GM19025 (cell line): ENCODE measurements around the gene FAM83F.
"Not testable (repeated sequence)": the region's sequence is repeated elsewhere in the genome, so short reads cannot be mapped to it uniquely, and the experiment has no call there.

Experiments
- ATAC-seq: cut with Tn5 transposase; IDR thresholded peaks from one replicate; pipeline ENCODE4 v1.9.1; 2021; ENCODE audit warnings: mild to moderate bottlenecking, low read depth, moderate library complexity; ENCODE audit not compliant: unreplicated experiment

The FAM83F gene

DNA sequence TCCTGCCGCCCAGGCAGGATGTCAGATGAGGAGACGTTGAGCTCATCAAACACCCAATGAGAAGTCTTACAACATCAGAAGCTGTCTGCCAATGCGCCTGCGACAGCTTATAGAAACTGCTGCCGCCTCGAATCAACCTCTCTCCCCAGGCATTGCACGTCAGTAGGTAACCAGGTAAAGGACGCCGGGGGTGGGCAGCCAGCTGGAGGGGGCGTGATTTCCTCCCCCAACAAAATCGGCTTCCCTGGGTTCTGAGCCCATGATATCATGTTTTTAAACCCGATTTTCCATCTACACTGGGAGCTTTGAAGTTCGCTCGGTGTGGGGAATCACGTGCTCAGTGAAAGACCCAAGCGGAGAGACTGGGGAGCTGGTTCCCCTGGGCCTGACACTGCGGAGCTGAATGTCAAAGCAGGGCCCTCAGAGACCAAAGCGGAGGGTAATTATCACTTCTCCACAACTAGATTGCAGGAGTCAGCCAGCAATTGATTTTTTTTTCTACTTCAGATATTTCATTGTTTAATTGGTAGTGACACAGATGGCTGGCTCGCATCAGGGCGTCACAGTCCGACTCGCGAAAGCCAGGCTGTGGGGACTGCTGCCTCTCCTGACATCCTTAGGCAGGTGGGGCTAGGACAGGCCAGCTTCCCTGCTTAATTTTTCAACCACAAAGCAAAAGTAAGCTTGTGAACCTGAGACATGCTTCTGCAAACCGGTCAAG is 15.4 kb downstream of the FAM83F start:
- ATAC-seq = no peak

DNA sequence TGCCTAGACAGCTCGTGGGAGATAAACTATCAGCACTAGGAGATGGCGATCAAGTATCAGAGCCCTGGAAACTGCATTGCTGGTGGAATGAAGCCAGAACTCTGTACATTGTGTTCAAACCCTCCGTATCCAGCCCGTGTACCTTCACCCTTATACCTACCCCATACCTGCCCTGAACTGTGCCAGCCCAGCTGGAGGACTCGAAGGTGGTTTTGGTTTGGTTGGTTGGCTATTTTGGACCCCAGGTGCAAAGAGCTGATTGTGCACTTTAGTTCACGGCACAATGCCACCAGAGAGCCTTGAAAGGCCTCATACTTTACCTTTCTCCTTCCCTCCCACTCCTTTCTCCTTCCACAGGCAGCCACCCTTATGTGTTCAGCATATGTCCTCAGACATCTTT is 16.0 kb downstream of the FAM83F start:
- no peak for ATAC-seq

- no peak for ATAC-seq
Observed at GRCh38 chr22:40014667-40015248, 20.0 kb downstream of the FAM83F start.

DNA sequence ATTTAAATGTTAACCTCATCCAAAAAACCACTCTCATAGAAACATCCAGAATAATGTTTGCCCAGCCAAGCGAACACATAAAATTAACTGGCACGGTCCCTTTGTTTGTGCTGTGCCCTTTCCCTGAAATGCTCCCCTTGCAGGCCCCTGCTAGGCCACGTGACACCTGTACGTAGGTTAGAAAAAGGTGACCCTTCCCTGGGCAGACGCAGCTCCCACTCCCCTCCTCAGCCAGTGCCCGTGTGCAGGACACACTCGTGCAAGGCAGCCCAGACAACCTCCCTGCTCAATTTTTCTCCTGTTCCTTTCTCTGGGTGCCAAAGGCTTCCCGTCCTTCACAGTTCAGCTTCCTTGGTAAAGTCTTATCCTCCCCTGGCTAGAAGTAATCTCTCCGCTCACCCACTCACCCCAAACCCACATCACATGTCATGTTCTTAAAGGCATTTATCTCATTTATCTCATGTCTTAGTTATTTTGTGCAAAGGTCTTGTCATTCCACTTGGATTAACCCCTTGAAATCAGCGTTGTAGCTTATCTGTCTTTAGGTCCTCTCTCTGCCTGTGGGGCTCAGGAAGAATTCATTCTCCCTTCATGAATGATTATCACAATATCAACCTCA is 20.7 kb downstream of the FAM83F start:
- ATAC-seq = no peak

DNA sequence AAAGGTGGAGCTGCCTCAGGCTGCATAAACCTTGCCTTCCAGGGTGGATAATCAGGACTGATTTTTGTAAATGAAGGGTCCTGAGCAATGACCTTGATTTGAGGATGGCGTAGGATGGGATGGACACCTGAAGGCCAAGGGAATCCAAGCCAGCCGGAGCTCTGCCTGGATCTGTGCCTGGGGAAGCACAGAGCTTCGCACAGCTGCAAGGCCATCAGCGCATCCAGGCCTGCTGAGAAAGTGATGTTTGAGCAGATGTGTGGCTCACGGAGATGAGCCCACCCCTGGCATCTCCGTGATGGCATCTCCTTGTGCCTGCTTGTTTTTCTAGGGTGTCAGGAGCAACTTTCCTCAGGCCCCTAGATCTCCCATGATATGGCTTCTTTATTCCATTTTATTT is 23.3 kb downstream of the FAM83F start:
- ATAC-seq = no peak

GRCh38 chr22:40019100-40019499 is 24.3 kb downstream of the FAM83F start:
- no peak for ATAC-seq

DNA sequence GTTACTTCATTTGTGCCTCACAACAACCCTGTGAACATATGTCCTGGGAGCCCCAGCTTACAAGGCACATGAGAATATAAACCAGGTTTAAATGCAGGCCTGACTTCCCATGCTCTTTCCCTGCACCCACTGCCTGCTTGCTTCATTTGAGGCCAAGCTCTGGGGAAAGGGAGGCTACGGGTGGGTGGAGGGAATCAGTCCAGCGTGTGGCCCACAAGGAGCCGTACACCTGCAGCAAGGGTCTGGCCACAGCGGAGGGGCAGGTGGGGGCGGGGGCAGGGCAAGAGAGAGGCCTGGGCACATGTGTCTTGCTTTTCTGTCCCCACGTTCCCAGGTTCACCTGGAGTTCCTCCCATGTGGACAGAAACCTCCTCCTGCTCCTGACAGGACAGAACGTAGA is 26.2 kb downstream of the FAM83F start:
- ATAC-seq = no peak

DNA sequence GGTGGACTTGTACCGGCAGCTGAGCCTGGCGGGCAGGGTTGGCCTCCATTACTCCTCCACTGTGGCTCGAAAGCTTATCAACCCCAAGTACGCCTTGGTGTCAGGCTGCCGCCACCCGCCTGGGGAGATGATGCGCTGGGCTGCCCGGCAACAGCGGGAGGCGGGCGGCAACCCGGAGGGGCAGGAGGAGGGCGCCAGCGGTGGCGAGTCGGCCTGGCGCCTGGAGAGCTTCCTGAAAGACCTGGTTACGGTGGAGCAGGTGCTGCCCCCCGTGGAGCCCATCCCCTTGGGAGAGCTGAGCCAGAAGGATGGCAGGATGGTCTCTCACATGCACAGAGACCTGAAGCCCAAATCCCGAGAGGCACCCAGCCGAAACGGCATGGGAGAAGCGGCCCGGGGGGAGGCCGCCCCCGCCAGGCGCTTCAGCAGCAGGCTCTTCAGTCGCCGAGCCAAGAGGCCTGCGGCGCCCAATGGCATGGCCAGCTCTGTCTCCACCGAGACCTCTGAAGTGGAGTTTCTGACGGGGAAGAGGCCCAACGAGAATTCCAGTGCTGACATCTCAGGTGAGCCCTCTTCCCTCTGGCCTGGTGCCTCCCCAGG is 26.7 kb downstream of the FAM83F start:
- ATAC-seq = no peak

- ATAC-seq = no peak
Observed at GRCh38 chr22:40022536-40023240, 27.9 kb downstream of the FAM83F start.

DNA sequence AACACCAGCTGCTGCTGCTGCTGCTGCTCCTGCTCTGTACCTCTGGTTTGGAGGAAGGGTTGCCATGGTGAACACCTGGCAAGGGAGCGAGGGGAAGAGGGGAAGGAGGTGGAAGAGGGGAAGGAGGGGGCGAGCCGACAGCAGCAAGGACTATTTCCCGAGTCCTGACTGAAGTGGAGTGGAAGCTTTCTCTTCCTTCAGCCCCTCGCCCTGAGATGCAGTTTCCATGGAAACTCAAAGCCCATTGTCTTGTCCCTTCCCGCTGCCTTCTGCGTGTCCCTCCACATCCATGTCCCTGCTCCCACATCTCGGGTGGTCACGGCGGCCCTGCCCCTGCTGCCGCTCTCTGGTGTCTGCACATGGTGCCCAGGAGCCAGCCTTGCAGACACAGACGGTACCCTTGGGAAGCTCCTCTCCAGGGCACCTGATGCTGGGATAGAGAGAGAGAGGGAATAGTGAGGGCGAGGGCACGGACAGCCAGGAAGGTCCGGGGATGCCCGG is 28.6 kb downstream of the FAM83F start:
- ATAC-seq = no peak

- ATAC-seq = no peak
Observed at GRCh38 chr22:40024201-40025061, 29.7 kb downstream of the FAM83F start.

GRCh38 chr22:40025062-40025379 is 30.3 kb downstream of the FAM83F start:
- not testable (repeated sequence) for ATAC-seq

DNA sequence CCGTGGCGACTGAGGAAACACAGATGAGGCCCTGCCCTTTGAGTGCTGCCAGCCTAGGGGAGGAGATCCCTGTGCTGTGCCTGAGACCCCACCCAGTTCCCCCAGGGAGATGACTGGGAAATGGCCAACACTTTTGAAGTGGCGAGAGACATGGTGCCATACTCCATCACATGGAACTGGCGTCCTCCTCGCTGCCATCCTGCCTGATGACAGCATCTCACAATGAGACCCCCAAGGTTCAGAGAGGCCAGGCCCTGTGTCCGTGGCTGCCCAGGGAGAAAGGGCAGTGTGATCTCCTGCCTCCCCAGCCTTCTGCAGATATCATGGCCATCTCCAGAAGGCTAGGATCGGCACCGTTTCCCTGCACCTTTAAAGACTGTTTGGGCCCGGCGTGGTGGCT is 31.1 kb downstream of the FAM83F start:
- no peak for ATAC-seq

GRCh38 chr22:40026641-40027040 is 31.9 kb downstream of the FAM83F start:
- ATAC-seq = no peak

GRCh38 chr22:40027191-40028097 is 32.7 kb downstream of the FAM83F start:
- no peak for ATAC-seq

DNA sequence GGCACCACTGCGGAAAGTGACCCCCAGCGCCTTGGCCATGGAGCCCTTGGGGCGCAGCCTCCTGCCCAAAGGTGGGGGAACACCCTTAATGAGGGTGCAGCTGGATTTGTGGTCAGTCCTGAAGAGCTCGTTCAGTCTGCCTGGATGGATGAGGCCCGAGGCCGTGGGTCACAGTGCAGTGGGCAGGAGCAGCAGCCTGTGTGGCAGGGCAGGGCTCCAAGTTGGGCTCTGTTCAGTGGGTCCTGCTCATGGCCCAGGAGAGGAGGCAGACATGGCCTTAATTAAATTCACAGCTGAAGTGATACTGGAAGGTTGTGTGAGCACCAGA is 33.3 kb downstream of the FAM83F start:
- no peak for ATAC-seq

GRCh38 chr22:40029189-40029890 is 34.6 kb downstream of the FAM83F start:
- no peak for ATAC-seq

GRCh38 chr22:40030026-40030757 is 35.4 kb downstream of the FAM83F start:
- no peak for ATAC-seq
